HEK293 (cell line): Measurements from ENCODE around the gene FANCC.

Experiments used
- CTCF ChIA-PET: fragments of 350-600 bp; formaldehyde crosslinking; extraction: SDS; loops from one replicate; lab custom pipeline; 2021; ENCODE audit warnings: antibody characterized with exemption; lab: Yijun Ruan, JAX
- POLR2A ChIA-PET: fragments of 300-600 bp; formaldehyde crosslinking; extraction: SDS; loops from one replicate; lab custom pipeline; 2020; ENCODE audit warnings: antibody characterized with exemption, inconsistent platforms; lab: Yijun Ruan, JAX
- H3K27ac ChIP-seq: fragments of 200-500 bp; sonication (Bioruptor generic); 2 replicates; pipeline ENCODE4 v1.5.1; 2014; ENCODE audit warnings: low read depth, low read length, control low read depth, inconsistent platforms; ENCODE audit errors: extremely low read depth
- H3K36me3 ChIP-seq, 2 experiments: fragments of 200-500 bp in 1 of 2; sonication (Bioruptor generic) in 1 of 2; 1 replicate in 1 of 2; 2 replicates in 1 of 2; pipeline ENCODE4 v1.5.1; 2014 to 2017; ENCODE audit warnings: inconsistent platforms in 2 of 2, low read length in 2 of 2; ENCODE audit not compliant: control insufficient read depth in 2 of 2, insufficient read depth in 1 of 2
- H3K4me1 ChIP-seq: fragments of 200-500 bp; sonication (Bioruptor generic); 2 replicates; pipeline ENCODE4 v1.5.1; 2014; ENCODE audit warnings: mild to moderate bottlenecking, low read length, inconsistent platforms; ENCODE audit not compliant: control insufficient read depth, insufficient read depth
- H3K4me3 ChIP-seq: 2 replicates; pipeline ENCODE4 v1.5.1; 2011; ENCODE audit warnings: low read depth, mild to moderate bottlenecking, control low read depth, low read length, moderate library complexity
- H3K9me3 ChIP-seq: fragments of 200-500 bp; sonication (Bioruptor generic); 2 replicates; pipeline ENCODE4 v1.5.1; 2014; ENCODE audit warnings: low read depth, low read length, inconsistent platforms; ENCODE audit not compliant: control insufficient read depth, insufficient read depth
- FEZF1 ChIP-seq: fragments of 450-650 bp; formaldehyde crosslinking; IDR thresholded peaks from 2 replicates; pipeline ENCODE4 v1.5.1; 2016; ENCODE audit warnings: missing biosample characterization, missing genetic modification characterization
- MZF1 ChIP-seq: fragments of 450-650 bp; formaldehyde crosslinking; IDR thresholded peaks from 2 replicates; pipeline ENCODE4 v1.5.1; 2017; ENCODE audit warnings: missing biosample characterization, missing genetic modification characterization, borderline replicate concordance
- OSR2 ChIP-seq: fragments of 450-650 bp; formaldehyde crosslinking; IDR thresholded peaks from 2 replicates; pipeline ENCODE4 v1.5.1; 2016; ENCODE audit warnings: missing biosample characterization, missing genetic modification characterization
- OVOL3 ChIP-seq: fragments of 450-650 bp; formaldehyde crosslinking; IDR thresholded peaks from 2 replicates; pipeline ENCODE4 v1.5.1; 2016; ENCODE audit warnings: missing biosample characterization, missing genetic modification characterization
- SP7 ChIP-seq: fragments of 450-650 bp; formaldehyde crosslinking; IDR thresholded peaks from 2 replicates; pipeline ENCODE4 v1.5.1; 2016; ENCODE audit warnings: missing biosample characterization, missing genetic modification characterization
- TCF7L2 ChIP-seq: IDR thresholded peaks from 2 replicates; pipeline ENCODE4 v1.6.1; 2011; ENCODE audit warnings: low read depth, mild to moderate bottlenecking, inconsistent platforms, low read length, moderate library complexity, borderline replicate concordance
- ZBTB10 ChIP-seq: fragments of 450-650 bp; formaldehyde crosslinking; IDR thresholded peaks from 2 replicates; pipeline ENCODE4 v1.5.1; 2016; ENCODE audit warnings: missing biosample characterization, missing genetic modification characterization
- ZFP3 ChIP-seq: fragments of 450-650 bp; formaldehyde crosslinking; IDR thresholded peaks from 2 replicates; pipeline ENCODE4 v1.5.1; 2016; ENCODE audit warnings: low read depth, missing biosample characterization, missing genetic modification characterization
- ZIC2 ChIP-seq: fragments of 450-650 bp; formaldehyde crosslinking; IDR thresholded peaks from 2 replicates; pipeline ENCODE4 v1.5.1; 2016; ENCODE audit warnings: missing biosample characterization, missing genetic modification characterization
- ZNF112 ChIP-seq: fragments of 450-650 bp; formaldehyde crosslinking; IDR thresholded peaks from 2 replicates; pipeline ENCODE4 v1.5.0; 2017; ENCODE audit warnings: missing biosample characterization, missing genetic modification characterization
- ZNF146 ChIP-seq: fragments of 450-650 bp; formaldehyde crosslinking; IDR thresholded peaks from 2 replicates; pipeline ENCODE4 v1.5.1; 2016; ENCODE audit warnings: missing biosample characterization, missing genetic modification characterization
- ZNF175 ChIP-seq: fragments of 450-650 bp; formaldehyde crosslinking; IDR thresholded peaks from 2 replicates; pipeline ENCODE4 v1.5.1; 2016; ENCODE audit warnings: missing biosample characterization, missing genetic modification characterization
- ZNF214 ChIP-seq: fragments of 450-650 bp; formaldehyde crosslinking; IDR thresholded peaks from 2 replicates; pipeline ENCODE4 v1.5.1; 2017; ENCODE audit warnings: missing biosample characterization, mild to moderate bottlenecking, missing genetic modification characterization, borderline replicate concordance
- ZNF221 ChIP-seq: fragments of 450-650 bp; formaldehyde crosslinking; IDR thresholded peaks from 2 replicates; pipeline ENCODE4 v1.5.1; 2017; ENCODE audit warnings: missing biosample characterization, missing genetic modification characterization, borderline replicate concordance
- ZNF302 ChIP-seq: fragments of 450-650 bp; formaldehyde crosslinking; IDR thresholded peaks from 2 replicates; pipeline ENCODE4 v1.5.1; 2016; ENCODE audit warnings: missing biosample characterization, missing genetic modification characterization, low read depth
- ZNF341 ChIP-seq: fragments of 450-650 bp; formaldehyde crosslinking; IDR thresholded peaks from 2 replicates; pipeline ENCODE4; 2016; ENCODE audit warnings: low read depth, missing biosample characterization, missing genetic modification characterization
- ZNF394 ChIP-seq: fragments of 450-650 bp; formaldehyde crosslinking; IDR thresholded peaks from 2 replicates; pipeline ENCODE4 v1.5.1; 2016; ENCODE audit warnings: missing biosample characterization, missing genetic modification characterization, mild to moderate bottlenecking, moderate library complexity, borderline replicate concordance
- ZNF423 ChIP-seq: fragments of 450-650 bp; formaldehyde crosslinking; IDR thresholded peaks from 2 replicates; pipeline ENCODE4 v1.5.1; 2016; ENCODE audit warnings: missing biosample characterization, missing genetic modification characterization
- ZNF514 ChIP-seq: fragments of 450-650 bp; formaldehyde crosslinking; IDR thresholded peaks from 2 replicates; pipeline ENCODE4 v1.5.1; 2016; ENCODE audit warnings: missing biosample characterization, missing genetic modification characterization
- ZNF555 ChIP-seq: fragments of 450-650 bp; formaldehyde crosslinking; conservative IDR thresholded peaks from 2 replicates; pipeline ENCODE4 v1.5.1; 2017; ENCODE audit warnings: missing biosample characterization, mild to moderate bottlenecking, missing genetic modification characterization, inconsistent platforms
- ZNF623 ChIP-seq: fragments of 450-650 bp; formaldehyde crosslinking; IDR thresholded peaks from 2 replicates; pipeline ENCODE4 v1.5.1; 2016; ENCODE audit warnings: missing biosample characterization, missing genetic modification characterization
- ZNF660 ChIP-seq: fragments of 450-650 bp; IDR thresholded peaks from 2 replicates; pipeline ENCODE4 v1.5.1; 2018; ENCODE audit warnings: missing biosample characterization, mild to moderate bottlenecking, missing genetic modification characterization
- ZNF837 ChIP-seq: fragments of 450-650 bp; formaldehyde crosslinking; IDR thresholded peaks from 2 replicates; pipeline ENCODE4 v1.5.1; 2016; ENCODE audit warnings: missing biosample characterization, missing genetic modification characterization
- ZNF843 ChIP-seq: fragments of 450-650 bp; formaldehyde crosslinking; IDR thresholded peaks from 2 replicates; pipeline ENCODE4 v1.5.1; 2016; ENCODE audit warnings: missing biosample characterization, missing genetic modification characterization
- TF ChIP-seq, protein P1 (sequence below): fragments of 450-650 bp; formaldehyde crosslinking; IDR thresholded peaks from 2 replicates; pipeline ENCODE4 v1.5.1; 2016; ENCODE audit warnings: missing biosample characterization, missing genetic modification characterization
- TF ChIP-seq, protein P2 (sequence below): fragments of 450-650 bp; formaldehyde crosslinking; IDR thresholded peaks from 2 replicates; pipeline ENCODE4 v1.5.1; 2016; ENCODE audit warnings: missing biosample characterization, missing genetic modification characterization

Gene FANCC

GRCh38 chr9:95058121-95058785, 259.3 kb downstream of the FANCC start:
- no peaks in the 10 kb centered on the region for H3K9me3 ChIP-seq
- peak overlapping the region; percentile 5; the same call in 1 of the 2 replicates for H3K27ac ChIP-seq
- H3K4me1 ChIP-seq, result peaks cover 38% of the 10 kb centered on the region
- CTCF ChIA-PET, result interaction anchor here (0.6 to 1.2 kb wide), 2 partner anchors 21 to 69 kb away, joined by 3 to 7 read pairs; no protein-coding TSS in a partner anchor
- POLR2A ChIA-PET, result no interaction called here
- H3K36me3 ChIP-seq, result peaks cover 0 to 20% of the 10 kb centered on the region in 2 experiments; a peak in 1 of 3 replicates
- TF ChIP-seq OSR2 (no peak), ZFP3 (no peak), ZNF555 (tag by site-specific recombination) (no peak)
- TF ChIP-seq, all 188 proteins: peak for 0
- H3K4me3 ChIP-seq, result no peak overlapping the region

- no peak overlapping the region for H3K27ac ChIP-seq
- no peak for TF ChIP-seq FEZF1 (tag by site-specific recombination)
- TF ChIP-seq ZNF514, result no peak
- TF ChIP-seq SP7 (tag by site-specific recombination), result no peak
- TF ChIP-seq ZNF837, result no peak
- peak; percentile 92 for TF ChIP-seq ZIC2
- no peak for TF ChIP-seq ZNF112 (tag by site-specific recombination)
- TF ChIP-seq ZNF555 (tag by site-specific recombination), result no peak
- peak; percentile 34; the same call in 1 of the 2 replicates for TF ChIP-seq TCF7L2
- no peak for TF ChIP-seq ZNF175 (tag by site-specific recombination)
- TF ChIP-seq ZNF843, result no peak
- TF ChIP-seq ZNF341 (tag by site-specific recombination), result 0 out of 2 replicates have a peak, but pooled peaks have one; percentile 23
- TF ChIP-seq, all 188 proteins: peak for 3
- H3K9me3 ChIP-seq, result no peaks in the 10 kb centered on the region
- H3K4me1 ChIP-seq, result peaks cover 38% of the 10 kb centered on the region
- CTCF ChIA-PET, result interaction anchor here (0.7 to 1.4 kb wide), 6 partner anchors 10 to 330 kb away, joined by 3 to 5 read pairs (median 3); no protein-coding TSS in a partner anchor
- H3K4me3 ChIP-seq, result no peak overlapping the region
- peaks cover 0 to 9% of the 10 kb centered on the region in 2 experiments; a peak in 1 of 3 replicates for H3K36me3 ChIP-seq
- POLR2A ChIA-PET, result interaction anchor here (1.5 kb wide), 1 partner anchor 9 kb away, joined by 3 read pairs; no protein-coding TSS in a partner anchor
Observed at GRCh38 chr9:95057101-95057500, 260.4 kb downstream of the FANCC start.

- Histone ChIP-seq H3K27ac (peak overlapping the region; percentile 6; the same call in 1 of the 2 replicates), H3K4me1 (peaks cover 38% of the 10 kb centered on the region), H3K36me3 (peaks cover 0 to 6% of the 10 kb centered on the region in 2 experiments; a peak in 1 of 3 replicates), H3K9me3 (no peaks in the 10 kb centered on the region), H3K4me3 (no peak overlapping the region; the same call in 1 of the 2 replicates)
- POLR2A ChIA-PET, result interaction anchor here (1.5 kb wide), 1 partner anchor 8 kb away, joined by 3 read pairs; no protein-coding TSS in a partner anchor
- CTCF ChIA-PET, result interaction anchor here (0.6 to 1.1 kb wide), 4 partner anchors 10 to 329 kb away, joined by 3 to 5 read pairs (median 3); no protein-coding TSS in a partner anchor
- no peak for TF ChIP-seq ZNF394 (tag by site-specific recombination)
- no peak for TF ChIP-seq ZNF146 (tag by site-specific recombination)
- no peak for TF ChIP-seq ZNF623
- TF ChIP-seq, protein P1, sequence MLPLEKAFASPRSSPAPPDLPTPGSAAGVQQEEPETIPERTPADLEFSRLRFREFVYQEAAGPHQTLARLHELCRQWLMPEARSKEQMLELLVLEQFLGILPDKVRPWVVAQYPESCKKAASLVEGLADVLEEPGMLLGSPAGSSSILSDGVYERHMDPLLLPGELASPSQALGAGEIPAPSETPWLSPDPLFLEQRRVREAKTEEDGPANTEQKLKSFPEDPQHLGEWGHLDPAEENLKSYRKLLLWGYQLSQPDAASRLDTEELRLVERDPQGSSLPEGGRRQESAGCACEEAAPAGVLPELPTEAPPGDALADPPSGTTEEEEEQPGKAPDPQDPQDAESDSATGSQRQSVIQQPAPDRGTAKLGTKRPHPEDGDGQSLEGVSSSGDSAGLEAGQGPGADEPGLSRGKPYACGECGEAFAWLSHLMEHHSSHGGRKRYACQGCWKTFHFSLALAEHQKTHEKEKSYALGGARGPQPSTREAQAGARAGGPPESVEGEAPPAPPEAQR (tag by site-specific recombination), result no peak
- no peak for TF ChIP-seq MZF1 (tag by site-specific recombination)
- no peak for TF ChIP-seq ZNF423 (tag by site-specific recombination)
- TF ChIP-seq ZNF302, result no peak
- no peak for TF ChIP-seq ZNF660
- TF ChIP-seq, protein P2, sequence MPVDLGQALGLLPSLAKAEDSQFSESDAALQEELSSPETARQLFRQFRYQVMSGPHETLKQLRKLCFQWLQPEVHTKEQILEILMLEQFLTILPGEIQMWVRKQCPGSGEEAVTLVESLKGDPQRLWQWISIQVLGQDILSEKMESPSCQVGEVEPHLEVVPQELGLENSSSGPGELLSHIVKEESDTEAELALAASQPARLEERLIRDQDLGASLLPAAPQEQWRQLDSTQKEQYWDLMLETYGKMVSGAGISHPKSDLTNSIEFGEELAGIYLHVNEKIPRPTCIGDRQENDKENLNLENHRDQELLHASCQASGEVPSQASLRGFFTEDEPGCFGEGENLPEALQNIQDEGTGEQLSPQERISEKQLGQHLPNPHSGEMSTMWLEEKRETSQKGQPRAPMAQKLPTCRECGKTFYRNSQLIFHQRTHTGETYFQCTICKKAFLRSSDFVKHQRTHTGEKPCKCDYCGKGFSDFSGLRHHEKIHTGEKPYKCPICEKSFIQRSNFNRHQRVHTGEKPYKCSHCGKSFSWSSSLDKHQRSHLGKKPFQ (tag by site-specific recombination), result no peak
- TF ChIP-seq ZNF221 (tag by site-specific recombination), result no peak
- TF ChIP-seq ZNF214 (tag by site-specific recombination), result no peak
- TF ChIP-seq OVOL3 (tag by site-specific recombination), result no peak
- TF ChIP-seq ZBTB10 (tag by site-specific recombination), result no peak
Observed at GRCh38 chr9:95055851-95056551, 261.5 kb downstream of the FANCC start.
